ENCODE results near the gene WARS2.
"Not testable (repeated sequence)": the region's sequence is repeated elsewhere in the genome, so short reads cannot be mapped to it uniquely, and the experiment has no call there.

Gene WARS2

GRCh38 chr1:119140177-119141019 lies at the start of gene WARS2:
Gene WARS2, minus strand, starts transcription at chr1:119140653. Its CDS starts 9 bp downstream, at chr1:119140644.
- H3K27ac ChIP-seq (ENCODE audit: low read depth, low read length): peak within 1 kb of the TSS; percentile 96
- peak within 1 kb of the TSS; percentile 87 for H2AFZ ChIP-seq (ENCODE audit: low read length, unreplicated experiment)
- H3K27me3 ChIP-seq (ENCODE audit: insufficient read depth, low read length): no peaks in the 10 kb centered on the region
- no peaks in the 10 kb centered on the region for H3K36me3 ChIP-seq (ENCODE audit: insufficient read depth, low read length)
- peak within 1 kb of the TSS; percentile 83 for H3K4me3 ChIP-seq (ENCODE audit: low read depth, low read length)
- H3K79me2 ChIP-seq (ENCODE audit: control insufficient read depth, insufficient read depth, low read length, unreplicated experiment): peaks cover 32% of the 10 kb centered on the region
- peaks cover 36% of the 10 kb centered on the region for H3K4me1 ChIP-seq (ENCODE audit: control insufficient read depth, insufficient read depth, low read length, unreplicated experiment)

DNA sequence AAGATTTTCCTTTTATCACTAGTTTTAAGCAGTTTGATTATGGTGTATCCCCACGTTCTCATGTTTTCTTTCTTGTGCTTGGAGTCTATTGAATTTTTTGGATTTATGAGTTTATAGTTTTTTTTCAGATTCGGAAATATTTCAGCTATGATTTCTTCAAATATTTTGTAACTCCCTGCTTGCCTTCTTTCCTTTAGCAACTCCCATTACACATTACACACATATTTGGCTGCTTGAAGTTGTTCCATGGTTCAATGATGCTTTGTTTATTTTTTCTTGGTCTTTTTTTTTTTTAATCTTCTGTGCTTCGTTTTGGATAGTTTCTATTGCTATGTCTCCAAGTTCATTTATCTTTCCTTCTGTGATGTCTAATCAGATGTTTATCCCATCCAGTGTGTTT lies 48.5 kb upstream of the WARS2 start:
- no peak overlapping the region for H3K4me3 ChIP-seq (ENCODE audit: low read depth, low read length)
- no peaks in the 10 kb centered on the region for H3K27me3 ChIP-seq (ENCODE audit: insufficient read depth, low read length)
- no peaks in the 10 kb centered on the region for H3K4me1 ChIP-seq (ENCODE audit: control insufficient read depth, insufficient read depth, low read length, unreplicated experiment)
- H2AFZ ChIP-seq (ENCODE audit: low read length, unreplicated experiment): no peak overlapping the region
- no peaks in the 10 kb centered on the region; the same call in 1 of the 2 replicates for H3K36me3 ChIP-seq (ENCODE audit: insufficient read depth, low read length)
- no peaks in the 10 kb centered on the region for H3K79me2 ChIP-seq (ENCODE audit: control insufficient read depth, insufficient read depth, low read length, unreplicated experiment)
- H3K27ac ChIP-seq (ENCODE audit: low read depth, low read length): no peak overlapping the region

GRCh38 chr1:119187416-119187815 lies 47.0 kb upstream of the WARS2 start:
- H3K27ac ChIP-seq (ENCODE audit: low read depth, low read length): no peak overlapping the region
- no peak overlapping the region for H3K4me3 ChIP-seq (ENCODE audit: low read depth, low read length)
- H2AFZ ChIP-seq (ENCODE audit: low read length, unreplicated experiment): no peak overlapping the region
- H3K27me3 ChIP-seq (ENCODE audit: insufficient read depth, low read length): no peaks in the 10 kb centered on the region
- no peaks in the 10 kb centered on the region for H3K4me1 ChIP-seq (ENCODE audit: control insufficient read depth, insufficient read depth, low read length, unreplicated experiment)
- no peaks in the 10 kb centered on the region; the same call in 1 of the 2 replicates for H3K36me3 ChIP-seq (ENCODE audit: insufficient read depth, low read length)
- H3K79me2 ChIP-seq (ENCODE audit: control insufficient read depth, insufficient read depth, low read length, unreplicated experiment): no peaks in the 10 kb centered on the region

- Histone ChIP-seq H3K4me1 (ENCODE audit: control insufficient read depth, insufficient read depth, low read length, unreplicated experiment) (no peaks in the 10 kb centered on the region), H2AFZ (ENCODE audit: low read length, unreplicated experiment) (no peak overlapping the region), H3K27me3 (ENCODE audit: insufficient read depth, low read length) (no peaks in the 10 kb centered on the region), H3K4me3 (ENCODE audit: low read depth, low read length) (no peak overlapping the region), H3K36me3 (ENCODE audit: insufficient read depth, low read length) (no peaks in the 10 kb centered on the region; the same call in 1 of the 2 replicates), H3K79me2 (ENCODE audit: control insufficient read depth, insufficient read depth, low read length, unreplicated experiment) (no peaks in the 10 kb centered on the region), H3K27ac (ENCODE audit: low read depth, low read length) (no peak overlapping the region)
Observed at GRCh38 chr1:119186471-119186870, 46.0 kb upstream of the WARS2 start.

DNA sequence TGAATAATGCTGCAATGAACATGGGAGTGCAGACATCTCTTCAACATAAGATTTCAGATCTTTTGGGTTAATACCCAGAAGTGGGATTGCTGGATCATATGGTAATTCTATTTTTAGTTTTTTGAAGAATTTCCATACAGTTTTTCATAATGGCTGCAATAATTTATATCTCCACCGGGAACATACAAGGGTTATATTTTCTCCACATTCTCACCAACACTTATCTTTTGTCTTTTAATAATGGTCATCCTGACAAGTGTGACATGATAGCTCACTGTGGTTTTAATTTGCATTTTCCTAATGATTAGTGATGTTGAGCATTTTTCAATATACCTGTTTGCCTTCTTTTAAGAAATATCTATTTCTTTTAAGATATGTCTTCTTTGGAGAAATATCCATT lies 44.5 kb upstream of the WARS2 start:
- no peaks in the 10 kb centered on the region for H3K79me2 ChIP-seq (ENCODE audit: control insufficient read depth, insufficient read depth, low read length, unreplicated experiment)

DNA sequence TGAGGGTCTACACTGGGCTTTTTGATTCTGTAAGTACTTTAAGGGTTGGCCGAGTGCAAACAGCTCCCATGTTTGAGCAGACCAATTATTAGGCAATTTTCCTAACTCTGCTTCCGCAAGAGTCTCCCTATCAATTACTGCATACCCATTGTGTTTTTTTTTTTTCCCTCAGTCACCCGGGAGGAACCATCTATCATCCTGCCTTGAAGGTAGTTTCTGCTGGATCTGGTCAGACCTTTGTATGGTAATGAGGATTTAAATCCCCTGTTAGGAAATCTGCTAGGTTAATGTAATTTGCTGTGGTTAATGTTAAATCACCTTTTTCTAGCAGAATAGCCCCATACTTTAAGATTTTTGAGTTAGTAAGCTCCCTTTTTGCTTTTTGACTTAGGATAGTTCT lies 40.8 kb upstream of the WARS2 start:
- H3K27ac ChIP-seq (ENCODE audit: low read depth, low read length): no peak overlapping the region
- H3K79me2 ChIP-seq (ENCODE audit: control insufficient read depth, insufficient read depth, low read length, unreplicated experiment): no peaks in the 10 kb centered on the region
- H2AFZ ChIP-seq (ENCODE audit: low read length, unreplicated experiment): no peak overlapping the region
- H3K27me3 ChIP-seq (ENCODE audit: insufficient read depth, low read length): no peaks in the 10 kb centered on the region
- no peaks in the 10 kb centered on the region for H3K4me1 ChIP-seq (ENCODE audit: control insufficient read depth, insufficient read depth, low read length, unreplicated experiment)
- 0 out of 2 replicates have a peak, but pooled peaks cover 2% of the 10 kb centered on the region for H3K36me3 ChIP-seq (ENCODE audit: insufficient read depth, low read length)
- H3K4me3 ChIP-seq (ENCODE audit: low read depth, low read length): no peak overlapping the region

More for the DNA sequence above, 44.5 kb upstream of the WARS2 start:
- Histone ChIP-seq H3K4me1 (ENCODE audit: control insufficient read depth, insufficient read depth, low read length, unreplicated experiment) (no peaks in the 10 kb centered on the region), H3K27me3 (ENCODE audit: insufficient read depth, low read length) (no peaks in the 10 kb centered on the region), H3K27ac (ENCODE audit: low read depth, low read length) (no peak overlapping the region), H3K4me3 (ENCODE audit: low read depth, low read length) (no peak overlapping the region), H3K36me3 (ENCODE audit: insufficient read depth, low read length) (no peaks in the 10 kb centered on the region; the same call in 1 of the 2 replicates), H2AFZ (ENCODE audit: low read length, unreplicated experiment) (no peak overlapping the region)

GRCh38 chr1:119179051-119179450 lies 38.6 kb upstream of the WARS2 start:
- 0 out of 2 replicates have a peak, but pooled peaks cover 2% of the 10 kb centered on the region for H3K36me3 ChIP-seq (ENCODE audit: insufficient read depth, low read length)
- no peaks in the 10 kb centered on the region for H3K27me3 ChIP-seq (ENCODE audit: insufficient read depth, low read length)
- no peaks in the 10 kb centered on the region for H3K79me2 ChIP-seq (ENCODE audit: control insufficient read depth, insufficient read depth, low read length, unreplicated experiment)
- no peak overlapping the region for H2AFZ ChIP-seq (ENCODE audit: low read length, unreplicated experiment)
- no peak overlapping the region for H3K27ac ChIP-seq (ENCODE audit: low read depth, low read length)
- H3K4me1 ChIP-seq (ENCODE audit: control insufficient read depth, insufficient read depth, low read length, unreplicated experiment): no peaks in the 10 kb centered on the region
- H3K4me3 ChIP-seq (ENCODE audit: low read depth, low read length): no peak overlapping the region

DNA sequence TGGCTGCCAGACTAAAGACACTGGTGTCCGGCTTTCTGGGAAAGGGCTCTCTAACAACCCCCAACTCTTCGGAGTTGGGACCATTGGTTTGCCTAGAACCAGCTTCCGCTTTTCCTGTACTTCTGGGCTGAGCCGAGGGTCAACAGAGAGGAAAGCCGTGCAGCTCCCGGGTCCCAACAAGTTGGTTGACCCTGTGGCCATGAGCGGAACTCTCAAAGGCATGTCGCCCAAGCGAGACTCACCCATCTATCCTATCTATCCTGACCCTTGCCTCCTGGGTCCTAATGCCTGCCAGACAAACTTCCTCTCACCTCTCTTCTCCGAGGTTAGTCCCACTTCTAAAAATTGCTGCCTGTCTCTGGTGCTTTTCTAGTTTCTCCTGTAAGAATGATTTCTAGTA lies 32.5 kb upstream of the WARS2 start:
- not testable (repeated sequence) for H2AFZ ChIP-seq (ENCODE audit: low read length, unreplicated experiment); H3K36me3 ChIP-seq (ENCODE audit: insufficient read depth, low read length); H3K4me3 ChIP-seq (ENCODE audit: low read depth, low read length); H3K4me1 ChIP-seq (ENCODE audit: control insufficient read depth, insufficient read depth, low read length, unreplicated experiment); H3K79me2 ChIP-seq (ENCODE audit: control insufficient read depth, insufficient read depth, low read length, unreplicated experiment); H3K27ac ChIP-seq (ENCODE audit: low read depth, low read length); H3K27me3 ChIP-seq (ENCODE audit: insufficient read depth, low read length)

DNA sequence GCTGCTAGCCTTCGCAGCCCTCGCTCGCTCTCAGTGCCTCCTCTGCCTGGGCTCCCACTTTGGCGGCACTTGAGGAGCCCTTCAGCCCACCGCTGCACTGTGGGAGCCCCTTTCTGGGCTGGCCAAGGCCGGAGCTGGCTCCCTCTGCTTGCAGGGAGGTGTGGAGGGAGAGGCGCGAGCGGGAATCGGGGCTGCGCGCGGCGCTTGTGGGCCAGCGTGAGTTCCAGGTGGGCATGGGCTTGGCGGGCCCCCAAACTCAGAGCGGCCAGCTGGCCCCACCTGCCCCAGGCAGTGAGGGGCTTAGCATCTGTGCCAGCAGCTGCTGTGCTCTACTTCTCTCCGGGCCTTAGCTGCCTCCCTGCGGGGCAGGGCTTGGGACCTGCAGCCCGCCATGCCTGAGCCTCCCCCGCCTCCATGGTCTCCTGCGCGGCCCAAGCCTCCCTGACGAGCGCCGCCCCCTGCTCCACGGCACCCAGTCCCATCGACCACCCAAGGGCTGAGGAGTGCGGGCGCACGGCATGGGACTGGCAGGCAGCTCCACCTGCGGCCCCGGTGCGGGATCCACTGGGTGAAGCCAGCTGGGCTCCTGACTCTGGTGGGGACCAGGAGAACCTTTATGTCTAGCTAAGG lies 31.0 kb upstream of the WARS2 start:
- H3K36me3 ChIP-seq (ENCODE audit: insufficient read depth, low read length); H3K27me3 ChIP-seq (ENCODE audit: insufficient read depth, low read length); H3K27ac ChIP-seq (ENCODE audit: low read depth, low read length); H3K4me3 ChIP-seq (ENCODE audit: low read depth, low read length); H2AFZ ChIP-seq (ENCODE audit: low read length, unreplicated experiment); H3K79me2 ChIP-seq (ENCODE audit: control insufficient read depth, insufficient read depth, low read length, unreplicated experiment); H3K4me1 ChIP-seq (ENCODE audit: control insufficient read depth, insufficient read depth, low read length, unreplicated experiment): not testable (repeated sequence)

DNA sequence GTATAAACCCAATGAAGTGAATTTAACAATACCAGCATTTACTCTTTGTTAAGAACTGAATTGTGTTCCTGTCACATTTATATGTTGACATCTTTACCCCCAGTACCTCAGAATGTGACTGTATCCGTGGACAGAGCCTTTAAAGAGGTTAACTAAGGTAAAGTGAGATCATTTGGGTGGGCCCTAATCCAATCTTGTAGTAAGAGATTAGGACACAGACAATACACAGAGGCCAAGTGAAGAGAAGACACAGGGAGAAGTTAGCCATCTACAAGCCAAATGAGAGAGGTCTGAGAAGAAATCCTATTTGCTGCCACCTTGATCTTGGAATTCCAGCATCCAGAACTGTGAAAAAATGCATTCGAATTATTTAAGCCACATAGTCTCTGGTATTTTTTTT lies 22.9 kb upstream of the WARS2 start:
- Histone ChIP-seq H3K27me3 (ENCODE audit: insufficient read depth, low read length) (no peaks in the 10 kb centered on the region), H3K36me3 (ENCODE audit: insufficient read depth, low read length) (peaks cover 15% of the 10 kb centered on the region), H2AFZ (ENCODE audit: low read length, unreplicated experiment) (no peak overlapping the region), H3K27ac (ENCODE audit: low read depth, low read length) (no peak overlapping the region), H3K4me1 (ENCODE audit: control insufficient read depth, insufficient read depth, low read length, unreplicated experiment) (no peaks in the 10 kb centered on the region), H3K79me2 (ENCODE audit: control insufficient read depth, insufficient read depth, low read length, unreplicated experiment) (no peaks in the 10 kb centered on the region), H3K4me3 (ENCODE audit: low read depth, low read length) (no peak overlapping the region)

DNA sequence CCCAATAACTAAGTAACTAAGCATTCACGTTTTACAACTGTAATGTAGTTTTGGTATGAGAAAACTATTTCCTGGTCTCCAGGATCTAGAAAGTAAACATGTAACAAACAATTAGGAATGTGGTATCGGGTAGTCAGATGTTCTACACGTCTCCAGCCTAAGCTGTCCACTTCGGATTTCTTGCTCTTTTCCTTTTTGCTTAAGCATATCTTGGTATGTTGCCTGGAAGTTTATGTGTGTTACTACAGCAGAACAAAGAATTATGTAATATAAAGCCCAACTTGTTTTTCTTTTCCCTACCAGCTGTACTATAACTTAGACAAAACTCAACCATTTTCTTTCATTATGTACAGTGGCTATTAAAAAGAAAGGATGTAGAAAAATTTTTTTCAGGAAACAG lies 20.4 kb upstream of the WARS2 start:
- Histone ChIP-seq H3K36me3 (ENCODE audit: insufficient read depth, low read length) (peaks cover 6% of the 10 kb centered on the region; the same call in 1 of the 2 replicates), H3K27ac (ENCODE audit: low read depth, low read length) (no peak overlapping the region), H3K4me3 (ENCODE audit: low read depth, low read length) (no peak overlapping the region), H2AFZ (ENCODE audit: low read length, unreplicated experiment) (no peak overlapping the region), H3K79me2 (ENCODE audit: control insufficient read depth, insufficient read depth, low read length, unreplicated experiment) (no peaks in the 10 kb centered on the region), H3K4me1 (ENCODE audit: control insufficient read depth, insufficient read depth, low read length, unreplicated experiment) (no peaks in the 10 kb centered on the region), H3K27me3 (ENCODE audit: insufficient read depth, low read length) (no peaks in the 10 kb centered on the region)
